Measurements from ENCODE around the gene STXBP3. TPM values are rescaled to one million over a fixed set of nuclear protein-coding genes. Genes with fewer than 3 reads are reported as not detected.
"Not testable (repeated sequence)": the region's sequence is repeated elsewhere in the genome, so short reads cannot be mapped to it uniquely, and the experiment has no call there.

The STXBP3 gene
- 71.8 TPM for total RNA-seq
- polyA plus RNA-seq: 10 to 100 TPM; 43.5 to 56.3 (median 53.2) TPM

- DNase-seq: peak; percentile 98 to 99 (median 99)
- Mint-ChIP-seq H3K4me3 (peak within 1 kb of the TSS; percentile 92 to 100 (median 98)), H3K27me3 (peaks cover 6% of the 10 kb centered on the region), H3K27ac (peak within 1 kb of the TSS; percentile 99 to 100 (median 99)), H3K36me3 (peaks cover 10% of the 10 kb centered on the region), H3K4me1 (peaks cover 8 to 43% (median 37%) of the 10 kb centered on the region in 4 donors), H3K9me3 (peaks cover 0 to 1% (median 0%) of the 10 kb centered on the region in 7 donors)
- peak within 1 kb of the TSS; percentile 92 for H3K27ac ChIP-seq (ENCODE audit: insufficient read depth, low read length, poor library complexity, severe bottlenecking)
- ATAC-seq (ENCODE audit: low read depth in 2 of 2): peak; percentile 95 to 96
- H3K36me3 ChIP-seq (ENCODE audit: control insufficient read depth, insufficient read depth, low read length): no peaks in the 10 kb centered on the region
- no peaks in the 10 kb centered on the region for H3K27me3 ChIP-seq (ENCODE audit: control insufficient read depth, insufficient read depth, low read length)
- H3K4me3 ChIP-seq (ENCODE audit: low read depth, low read length): peak within 1 kb of the TSS; percentile 93
- no peaks in the 10 kb centered on the region for H3K9me3 ChIP-seq (ENCODE audit: control insufficient read depth in 2 of 2, low read length in 2 of 2)
- H3K4me1 ChIP-seq (ENCODE audit: control insufficient read depth, insufficient read depth, low read length, poor library complexity, severe bottlenecking): peaks cover 31% of the 10 kb centered on the region
Observed at GRCh38 chr1:108746382-108747170, at the start of gene STXBP3. STXBP3 (plus strand) TSS chr1:108746674; CDS start chr1:108746738, 64 bp downstream.

- Mint-ChIP-seq H3K27ac (peak overlapping the region; percentile 81 to 94 (median 93)), H3K4me3 (peak overlapping the region; percentile 67 to 85 (median 76)), H3K9me3 (no peaks in the 10 kb centered on the region), H3K36me3 (peaks cover 40% of the 10 kb centered on the region), H3K27me3 (no peaks in the 10 kb centered on the region), H3K4me1 (peaks cover 35 to 90% (median 53%) of the 10 kb centered on the region in 4 donors)
- Histone ChIP-seq H3K4me3 (ENCODE audit: low read depth, low read length) (peak overlapping the region; percentile 73), H3K36me3 (ENCODE audit: control insufficient read depth, insufficient read depth, low read length) (peaks cover 67% of the 10 kb centered on the region), H3K4me1 (ENCODE audit: control insufficient read depth, insufficient read depth, low read length, poor library complexity, severe bottlenecking) (peaks cover 52% of the 10 kb centered on the region), H3K27ac (ENCODE audit: insufficient read depth, low read length, poor library complexity, severe bottlenecking) (peak overlapping the region; percentile 61), H3K27me3 (ENCODE audit: control insufficient read depth, insufficient read depth, low read length) (no peaks in the 10 kb centered on the region), H3K9me3 (ENCODE audit: control insufficient read depth in 2 of 2, low read length in 2 of 2) (no peaks in the 10 kb centered on the region)
- DNase-seq (no peak), ATAC-seq (ENCODE audit: low read depth in 2 of 2) (no peak)
Observed at GRCh38 chr1:108699375-108700332, 46.8 kb upstream of the STXBP3 start.

- no peak for DNase-seq
Observed at GRCh38 chr1:108701176-108701849, 45.2 kb upstream of the STXBP3 start.

GRCh38 chr1:108702109-108702508 lies 44.4 kb upstream of the STXBP3 start:
- H3K27me3 ChIP-seq (ENCODE audit: control insufficient read depth, insufficient read depth, low read length); H3K4me3 ChIP-seq (ENCODE audit: low read depth, low read length); H3K9me3 ChIP-seq (ENCODE audit: control insufficient read depth in 2 of 2, low read length in 2 of 2); H3K9me3 Mint-ChIP-seq; ATAC-seq (ENCODE audit: low read depth in 2 of 2); H3K27me3 Mint-ChIP-seq; DNase-seq: not testable (repeated sequence)
- Mint-ChIP-seq H3K36me3 (peaks cover 28% of the 10 kb centered on the region), H3K27ac (peak overlapping the region in 2 of 3 donors; percentile 80 to 90), H3K4me1 (peaks cover 28 to 84% (median 47%) of the 10 kb centered on the region in 4 donors), H3K4me3 (peak overlapping the region in 2 of 4 donors; percentile 9 to 46)
- Histone ChIP-seq H3K36me3 (ENCODE audit: control insufficient read depth, insufficient read depth, low read length) (peaks cover 48% of the 10 kb centered on the region), H3K27ac (ENCODE audit: insufficient read depth, low read length, poor library complexity, severe bottlenecking) (peak overlapping the region; percentile 79), H3K4me1 (ENCODE audit: control insufficient read depth, insufficient read depth, low read length, poor library complexity, severe bottlenecking) (peaks cover 36% of the 10 kb centered on the region)

More at GRCh38 chr1:108701176-108701849, 45.2 kb upstream of the STXBP3 start:
- ATAC-seq (ENCODE audit: low read depth in 2 of 2): no peak
- peaks cover 32 to 90% (median 51%) of the 10 kb centered on the region in 4 donors for H3K4me1 Mint-ChIP-seq
- H3K4me3 ChIP-seq (ENCODE audit: low read depth, low read length): no peak overlapping the region
- H3K36me3 Mint-ChIP-seq: peaks cover 31% of the 10 kb centered on the region
- H3K27me3 ChIP-seq (ENCODE audit: control insufficient read depth, insufficient read depth, low read length): no peaks in the 10 kb centered on the region
- H3K27me3 Mint-ChIP-seq: peaks cover under 1% of the 10 kb centered on the region
- peak overlapping the region; percentile 79 for H3K27ac ChIP-seq (ENCODE audit: insufficient read depth, low read length, poor library complexity, severe bottlenecking)
- H3K4me3 Mint-ChIP-seq: no peak overlapping the region
- peaks cover 56% of the 10 kb centered on the region for H3K36me3 ChIP-seq (ENCODE audit: control insufficient read depth, insufficient read depth, low read length)
- no peaks in the 10 kb centered on the region for H3K9me3 ChIP-seq (ENCODE audit: control insufficient read depth in 2 of 2, low read length in 2 of 2)
- H3K27ac Mint-ChIP-seq: peak overlapping the region in 2 of 3 donors; percentile 32 to 90
- H3K4me1 ChIP-seq (ENCODE audit: control insufficient read depth, insufficient read depth, low read length, poor library complexity, severe bottlenecking): peaks cover 43% of the 10 kb centered on the region
- H3K9me3 Mint-ChIP-seq: no peaks in the 10 kb centered on the region

- peaks cover 24% of the 10 kb centered on the region for H3K4me1 ChIP-seq (ENCODE audit: control insufficient read depth, insufficient read depth, low read length, poor library complexity, severe bottlenecking)
- peaks cover 2% of the 10 kb centered on the region for H3K27me3 ChIP-seq (ENCODE audit: control insufficient read depth, insufficient read depth, low read length)
- H3K4me3 Mint-ChIP-seq: peak overlapping the region; percentile 31 to 80 (median 72)
- peaks cover 30% of the 10 kb centered on the region for H3K36me3 ChIP-seq (ENCODE audit: control insufficient read depth, insufficient read depth, low read length)
- H3K27ac Mint-ChIP-seq: peak overlapping the region; percentile 0 to 90 (median 90)
- H3K4me3 ChIP-seq (ENCODE audit: low read depth, low read length): peak overlapping the region; percentile 56
- H3K9me3 ChIP-seq (ENCODE audit: control insufficient read depth in 2 of 2, low read length in 2 of 2): no peaks in the 10 kb centered on the region
- peaks cover 15% of the 10 kb centered on the region for H3K36me3 Mint-ChIP-seq
- H3K4me1 Mint-ChIP-seq: peaks cover 21 to 72% (median 36%) of the 10 kb centered on the region in 4 donors
- peak; percentile 56 to 60 for ATAC-seq (ENCODE audit: low read depth in 2 of 2)
- peak overlapping the region; percentile 79 for H3K27ac ChIP-seq (ENCODE audit: insufficient read depth, low read length, poor library complexity, severe bottlenecking)
- DNase-seq: peak in 2 of 3 donors; percentile 42 to 76
- no peaks in the 10 kb centered on the region for H3K9me3 Mint-ChIP-seq
- H3K27me3 Mint-ChIP-seq: peaks cover 8% of the 10 kb centered on the region
Observed at GRCh38 chr1:108703939-108704338, 42.5 kb upstream of the STXBP3 start.

- ATAC-seq (ENCODE audit: low read depth in 2 of 2): no peak
- DNase-seq: no peak
- Histone ChIP-seq H3K27me3 (ENCODE audit: control insufficient read depth, insufficient read depth, low read length) (peaks cover 2% of the 10 kb centered on the region), H3K4me1 (ENCODE audit: control insufficient read depth, insufficient read depth, low read length, poor library complexity, severe bottlenecking) (peaks cover 22% of the 10 kb centered on the region), H3K9me3 (ENCODE audit: control insufficient read depth in 2 of 2, low read length in 2 of 2) (no peaks in the 10 kb centered on the region), H3K27ac (ENCODE audit: insufficient read depth, low read length, poor library complexity, severe bottlenecking) (peak overlapping the region; percentile 79), H3K4me3 (ENCODE audit: low read depth, low read length) (peak overlapping the region; percentile 56), H3K36me3 (ENCODE audit: control insufficient read depth, insufficient read depth, low read length) (peaks cover 24% of the 10 kb centered on the region)
- Mint-ChIP-seq H3K27me3 (peaks cover 8% of the 10 kb centered on the region), H3K4me3 (peak overlapping the region in 2 of 4 donors; percentile 31 to 34), H3K27ac (peak overlapping the region; percentile 0 to 90 (median 90)), H3K9me3 (no peaks in the 10 kb centered on the region), H3K36me3 (peaks cover 10% of the 10 kb centered on the region), H3K4me1 (peaks cover 23 to 69% (median 33%) of the 10 kb centered on the region in 4 donors)
Observed at GRCh38 chr1:108704496-108704895, 42.0 kb upstream of the STXBP3 start.

- Mint-ChIP-seq H3K4me3 (no peak overlapping the region), H3K9me3 (no peaks in the 10 kb centered on the region), H3K4me1 (peaks cover 13 to 49% (median 27%) of the 10 kb centered on the region in 4 donors), H3K27ac (no peak overlapping the region), H3K36me3 (no peaks in the 10 kb centered on the region), H3K27me3 (peaks cover 17% of the 10 kb centered on the region)
- peaks cover 22% of the 10 kb centered on the region for H3K4me1 ChIP-seq (ENCODE audit: control insufficient read depth, insufficient read depth, low read length, poor library complexity, severe bottlenecking)
- DNase-seq (no peak), ATAC-seq (ENCODE audit: low read depth in 2 of 2) (no peak)
- H3K27me3 ChIP-seq (ENCODE audit: control insufficient read depth, insufficient read depth, low read length): peaks cover 2% of the 10 kb centered on the region
- H3K36me3 ChIP-seq (ENCODE audit: control insufficient read depth, insufficient read depth, low read length): peaks cover 5% of the 10 kb centered on the region
- H3K9me3 ChIP-seq (ENCODE audit: control insufficient read depth in 2 of 2, low read length in 2 of 2): no peaks in the 10 kb centered on the region
- H3K27ac ChIP-seq (ENCODE audit: insufficient read depth, low read length, poor library complexity, severe bottlenecking): no peak overlapping the region
- H3K4me3 ChIP-seq (ENCODE audit: low read depth, low read length): no peak overlapping the region
Observed at GRCh38 chr1:108706643-108707042, 39.8 kb upstream of the STXBP3 start.

Measured in CD4-positive, CD25-positive, alpha-beta regulatory T cell (primary cell).